RPMI7951 (cell line): ENCODE measurements around the gene TXNRD2. TPM values are rescaled to one million over a fixed set of nuclear protein-coding genes. Genes with fewer than 3 reads are reported as not detected.
A peak's percentile ranks its signal among the peaks of the same experiment; 100 is the strongest.
"Not testable (repeated sequence)": the region's sequence is repeated elsewhere in the genome, so short reads cannot be mapped to it uniquely, and the experiment has no call there.

Experiments
- DNase-seq: peaks from one replicate; pipeline ENCODE4 v3.0.0-alpha.2; 2012; ENCODE audit warnings: low read depth
- total RNA-seq: library from RNA; depleted of rRNA; stranded (reverse); fragments of >200 nt; shearing (Covaris generic); gene quantifications from 2 replicates; pipeline ENCODE4 v1.2.3, GENCODE V29; 2014

The TXNRD2 gene
- total RNA-seq, 1 experiment from 2014 or later, result 24.9 TPM

DNA sequence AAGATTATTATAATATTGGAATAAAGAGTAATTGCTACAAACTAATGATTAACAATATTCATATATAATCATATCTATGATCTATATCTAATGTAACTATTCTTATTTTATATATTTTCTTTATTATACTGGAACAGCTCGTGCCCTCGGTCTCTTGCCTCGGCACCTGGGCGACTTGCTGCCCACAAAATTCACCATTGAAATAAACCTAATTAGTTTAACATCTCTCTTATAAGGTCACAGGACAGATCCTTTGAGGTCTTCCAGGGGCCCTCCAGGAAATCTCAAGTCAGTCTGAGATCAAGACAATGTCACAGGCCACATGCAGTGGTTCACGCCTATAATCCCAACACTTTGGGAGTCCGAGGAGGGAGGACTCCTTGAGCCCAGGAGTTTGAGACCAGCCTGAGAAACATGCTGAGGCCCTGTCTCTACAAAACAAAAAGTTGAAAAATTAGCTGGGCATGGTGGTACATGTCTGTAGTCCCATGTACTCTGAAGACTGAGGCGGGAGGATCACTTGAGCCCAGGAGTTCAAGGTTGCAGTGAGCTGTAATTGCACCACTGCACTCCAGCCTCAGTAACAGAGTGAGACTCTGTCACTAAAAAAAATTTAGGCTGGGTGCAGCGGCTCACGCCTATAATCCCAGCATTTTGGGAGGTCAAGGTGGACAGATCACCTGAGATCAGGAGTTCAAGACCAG is 6.6 kb upstream of the TXNRD2 start:
- no peak for DNase-seq

DNA sequence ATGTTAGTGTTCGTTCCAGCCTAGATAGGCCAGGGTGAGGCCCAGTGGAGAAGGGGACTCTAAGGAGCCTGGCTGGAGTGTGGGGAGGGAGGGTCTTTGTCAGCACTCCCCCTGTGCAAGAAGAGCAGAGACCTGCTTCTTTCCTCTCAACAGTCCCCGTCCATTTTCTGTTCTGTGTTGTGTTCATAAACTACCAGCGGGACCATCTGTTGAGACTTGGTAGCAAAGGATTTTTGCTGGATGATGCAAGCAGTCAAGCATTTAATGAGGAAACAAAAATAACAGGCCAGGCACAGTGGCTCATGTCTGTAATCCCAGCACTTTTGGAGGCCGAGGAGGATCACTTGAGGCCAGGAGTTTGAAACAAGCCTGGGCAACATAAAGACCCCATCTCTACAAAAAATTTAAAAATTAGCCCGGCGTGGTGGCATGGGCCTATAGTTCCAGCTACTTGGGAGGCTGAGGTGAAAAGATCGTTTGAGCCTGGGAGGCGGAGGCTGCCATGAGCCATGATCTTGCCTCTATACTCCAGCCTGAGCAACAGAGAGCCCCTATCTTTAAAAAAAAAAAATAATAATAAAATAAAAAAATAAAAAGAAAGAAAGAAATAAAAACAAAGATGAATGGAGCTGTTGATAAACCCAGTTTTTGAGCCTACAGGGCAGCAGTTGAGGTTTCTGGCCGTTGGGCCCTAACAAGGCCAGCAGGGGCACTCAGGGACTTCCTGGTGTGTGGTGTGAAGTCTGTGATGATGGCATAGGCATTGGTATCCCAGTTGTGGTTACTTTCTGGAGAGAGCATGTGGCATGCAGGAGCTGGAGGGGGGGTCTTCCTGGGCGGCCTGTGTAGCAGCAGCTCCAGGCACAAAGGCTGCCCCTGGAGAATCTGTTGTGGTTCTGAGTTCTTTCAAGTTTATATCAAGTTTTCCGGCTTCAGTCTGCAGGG is 1.7 kb upstream of the TXNRD2 start:
- DNase-seq, result peak; percentile 81

- DNase-seq, result peak; percentile 58
These were observed 801 bp upstream of the TXNRD2 start for GRCh38 chr22:19942157-19943081.

GRCh38 chr22:19940536-19941364 is 868 bp downstream of the TXNRD2 start:
- peak; percentile 7 for DNase-seq

DNA sequence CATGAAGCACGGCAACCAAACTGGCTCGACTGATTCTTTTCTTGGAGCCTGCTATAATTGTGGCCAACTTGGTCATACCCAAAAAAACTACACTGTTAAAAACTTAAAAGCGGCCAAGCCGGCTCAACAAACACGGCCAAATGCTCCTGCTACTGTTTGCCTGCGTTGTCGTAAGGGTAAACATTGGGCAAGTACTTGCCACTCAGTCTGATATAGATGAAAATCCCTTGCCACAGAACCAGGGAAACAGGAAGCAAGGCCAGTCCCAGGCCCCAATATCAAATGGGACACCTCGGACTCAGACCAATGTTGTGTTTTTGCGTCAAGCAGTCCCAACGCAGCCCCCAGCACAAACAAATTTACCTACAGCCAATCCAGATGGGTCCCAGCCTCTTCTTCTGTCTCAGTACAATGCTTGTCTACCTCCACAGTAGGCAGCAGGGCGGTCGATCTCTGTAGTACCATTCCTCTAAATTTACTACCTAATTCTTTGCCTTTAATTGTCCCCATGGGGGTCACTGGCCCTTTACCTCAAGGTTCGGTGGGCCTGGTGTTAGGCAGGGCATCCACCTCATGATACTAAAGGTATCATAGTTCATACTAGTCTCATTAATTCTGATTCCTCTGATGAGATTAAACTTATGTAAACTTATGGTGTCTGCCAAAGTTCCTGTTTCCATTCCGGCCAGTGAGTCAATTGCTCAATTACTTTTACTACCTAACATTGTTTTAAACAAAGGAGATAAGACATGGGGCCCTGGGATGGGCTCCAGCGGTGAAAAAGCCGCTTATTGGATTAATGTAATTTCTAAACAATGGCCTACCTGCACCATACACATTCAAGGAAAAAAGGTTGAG is 3.8 kb downstream of the TXNRD2 start:
- DNase-seq, result no peak

GRCh38 chr22:19936513-19936912 is 5.1 kb downstream of the TXNRD2 start:
- no peak for DNase-seq

- DNase-seq, result not testable (repeated sequence)
These were observed 6.4 kb downstream of the TXNRD2 start for GRCh38 chr22:19935123-19935718.

DNA sequence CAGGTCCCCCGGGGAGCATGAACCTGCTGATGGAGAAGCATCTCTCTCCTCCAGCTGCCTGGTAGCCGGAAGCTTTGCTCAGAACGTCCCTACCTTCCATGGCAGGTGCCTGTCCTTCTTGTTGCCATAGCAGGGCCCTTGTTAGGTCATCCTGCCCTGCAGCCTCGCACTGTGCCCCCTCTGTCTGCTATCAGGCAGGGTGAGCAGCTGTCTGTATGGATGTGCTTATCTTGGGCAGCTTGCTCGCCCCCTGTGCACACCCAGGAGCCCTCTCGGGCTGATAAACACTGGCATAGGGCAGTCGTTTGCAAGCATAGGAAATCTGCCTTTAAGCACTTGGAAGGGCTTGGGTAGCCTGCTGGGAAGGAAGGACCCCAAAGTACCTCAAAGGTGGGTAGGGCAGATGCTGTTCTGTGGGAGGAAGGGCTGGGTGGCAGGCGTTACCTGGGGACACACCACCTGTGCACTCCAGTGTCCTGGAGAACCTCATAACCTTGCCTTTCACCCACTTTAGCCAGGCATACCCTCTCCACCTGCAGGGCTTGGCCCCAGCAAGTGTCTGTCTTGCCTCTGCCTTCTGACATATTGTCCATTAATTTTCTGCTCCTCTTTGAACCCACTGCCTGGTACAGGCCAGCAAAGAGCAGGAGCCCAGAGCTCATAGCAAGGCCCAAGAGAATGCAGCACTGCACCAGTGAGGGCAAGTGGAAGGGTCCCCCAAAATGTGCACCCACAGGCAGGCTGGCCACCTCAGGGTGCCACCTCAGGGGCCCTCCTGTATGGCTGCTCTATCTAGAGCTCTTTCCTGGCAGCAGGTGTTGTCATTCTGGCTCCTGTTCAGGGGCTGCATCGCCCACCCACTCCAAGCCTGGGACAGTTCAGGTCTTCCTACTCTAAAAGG is 8.0 kb downstream of the TXNRD2 start:
- DNase-seq, result no peak

- DNase-seq, result no peak
These were observed 9.0 kb downstream of the TXNRD2 start for GRCh38 chr22:19932367-19933206.

GRCh38 chr22:19931514-19931913 is 10.1 kb downstream of the TXNRD2 start:
- DNase-seq, result no peak

- DNase-seq, result no peak
These were observed 10.8 kb downstream of the TXNRD2 start for GRCh38 chr22:19930551-19931486.

DNA sequence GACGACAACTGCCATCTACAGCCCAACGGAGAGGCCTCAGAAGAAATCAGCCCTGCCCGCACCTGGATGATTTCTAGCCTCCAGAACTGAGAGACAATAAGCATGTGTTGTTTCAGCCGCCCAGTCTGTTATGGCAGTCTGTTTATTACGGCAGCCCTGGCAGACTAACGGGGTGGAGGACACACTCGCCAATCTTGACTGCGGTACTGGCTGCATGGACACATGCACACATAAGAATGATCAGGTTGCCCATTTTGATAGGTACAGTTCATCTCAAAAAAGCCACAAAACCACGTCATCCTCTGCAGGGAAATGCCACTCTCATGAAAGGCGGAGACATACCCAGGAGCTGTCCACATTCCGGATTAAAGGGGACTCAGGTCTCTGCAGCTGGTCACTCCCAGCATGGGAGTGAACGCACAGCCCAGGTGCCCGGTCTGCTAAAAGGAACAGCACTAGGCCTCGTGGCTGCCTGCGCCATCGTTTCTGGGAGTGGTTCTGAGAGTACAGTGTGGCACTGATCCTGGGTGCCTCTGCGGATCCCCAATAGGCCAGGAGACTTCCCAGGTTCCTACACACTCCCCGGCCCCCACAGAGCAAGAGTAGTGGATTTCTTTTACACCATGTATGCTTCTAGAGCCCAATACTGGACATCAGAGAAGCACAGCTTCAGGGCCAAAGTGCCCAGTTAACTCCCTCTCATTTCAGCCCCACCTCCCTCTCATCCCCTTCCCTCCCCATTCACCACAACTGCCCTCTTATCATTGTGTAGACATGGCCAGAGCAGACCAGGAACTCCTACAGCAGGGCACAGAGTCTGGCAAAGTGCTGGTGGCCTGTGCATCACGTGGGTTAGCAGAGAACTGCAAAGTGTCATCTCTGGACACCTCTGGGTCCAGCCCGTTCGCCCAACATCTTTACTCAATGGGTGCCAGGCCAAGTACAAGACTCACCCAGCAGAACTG is 11.8 kb downstream of the TXNRD2 start:
- no peak for DNase-seq

DNA sequence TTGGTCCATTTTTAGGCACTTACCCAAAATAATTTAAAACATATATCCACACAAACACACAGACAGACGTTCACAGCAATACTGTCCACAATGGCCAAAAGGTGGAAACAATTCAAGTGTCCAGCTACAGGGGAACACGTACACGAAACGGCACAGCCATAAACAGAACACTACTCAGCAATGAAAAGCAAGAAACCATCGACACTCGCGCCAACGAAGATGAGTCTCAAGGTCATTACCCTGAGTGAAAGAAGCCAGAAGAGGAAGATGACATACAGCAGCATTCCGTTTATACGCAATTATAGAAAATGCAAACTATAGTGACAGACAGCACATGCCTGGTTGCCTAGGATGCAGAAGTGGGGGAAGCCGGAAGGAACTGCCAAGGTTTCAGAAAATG is 13.4 kb downstream of the TXNRD2 start:
- no peak for DNase-seq

GRCh38 chr22:19927696-19928095 is 13.9 kb downstream of the TXNRD2 start:
- DNase-seq, result no peak

GRCh38 chr22:19926028-19926427 is 15.6 kb downstream of the TXNRD2 start:
- not testable (repeated sequence) for DNase-seq
